Measurements from ENCODE around the gene SSPN.

The SSPN gene

GRCh38 chr12:26212396-26212795, 17.0 kb downstream of the SSPN start:
- no peak overlapping the region for H3K4me3 ChIP-seq (ENCODE audit: low read length)
- DNase-seq (ENCODE audit: low read depth) = no peak
- no peak for TF ChIP-seq CTCF (conservative IDR thresholded peaks at IDR 0.05; ENCODE audit: low read length)

DNA sequence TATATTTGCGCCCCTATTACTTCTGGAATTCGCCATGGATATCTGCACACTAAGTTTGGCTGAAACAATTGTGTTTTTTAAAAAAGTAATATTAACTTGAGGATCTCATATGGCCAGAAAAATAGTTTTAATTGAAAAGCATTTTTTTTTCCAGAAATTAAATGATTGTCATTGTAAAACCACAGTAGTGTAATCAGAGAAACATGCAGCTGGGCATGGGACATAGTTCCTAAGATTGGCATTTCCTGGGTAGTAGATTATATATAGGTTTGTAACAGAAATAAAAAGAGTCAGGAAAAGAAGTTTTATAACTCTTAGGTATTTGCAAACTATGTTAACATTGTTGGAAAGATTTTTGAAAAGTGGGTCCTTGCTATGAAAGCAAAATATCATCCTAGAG, 17.6 kb downstream of the SSPN start:
- no peak for TF ChIP-seq CTCF (conservative IDR thresholded peaks at IDR 0.05; ENCODE audit: low read length)

GRCh38 chr12:26214121-26214520, 18.7 kb downstream of the SSPN start:
- TF ChIP-seq CTCF (conservative IDR thresholded peaks at IDR 0.05; ENCODE audit: low read length) = no peak
- no peak for DNase-seq (ENCODE audit: low read depth)

More for the DNA sequence above, 17.6 kb downstream of the SSPN start:
- no peak overlapping the region for H3K4me3 ChIP-seq (ENCODE audit: low read length)
- no peak for DNase-seq (ENCODE audit: low read depth)

DNA sequence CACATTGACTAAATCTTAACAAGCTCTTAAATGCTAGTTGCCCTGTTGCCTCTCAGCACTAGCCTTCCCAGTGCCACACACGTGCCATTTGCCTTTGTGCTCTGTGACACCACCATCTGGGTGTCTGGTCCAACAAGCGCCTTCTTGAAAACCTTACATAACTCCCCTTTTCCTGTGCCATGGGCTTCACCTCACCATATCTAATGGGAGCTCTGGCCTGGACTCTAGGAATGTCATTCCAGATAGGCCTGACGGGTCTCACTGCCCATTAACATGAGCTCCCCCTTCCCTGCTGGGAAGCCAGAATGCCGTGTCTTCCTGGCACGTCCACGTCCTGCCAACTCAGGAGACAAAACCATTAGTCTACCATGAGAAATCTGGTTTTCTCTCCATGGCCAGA, 24.4 kb downstream of the SSPN start:
- DNase-seq (ENCODE audit: low read depth) = no peak
- TF ChIP-seq CTCF (conservative IDR thresholded peaks at IDR 0.05; ENCODE audit: low read length) = no peak
- no peak overlapping the region for H3K4me3 ChIP-seq (ENCODE audit: low read length)

More at GRCh38 chr12:26214121-26214520, 18.7 kb downstream of the SSPN start:
- no peak overlapping the region for H3K4me3 ChIP-seq (ENCODE audit: low read length)

DNA sequence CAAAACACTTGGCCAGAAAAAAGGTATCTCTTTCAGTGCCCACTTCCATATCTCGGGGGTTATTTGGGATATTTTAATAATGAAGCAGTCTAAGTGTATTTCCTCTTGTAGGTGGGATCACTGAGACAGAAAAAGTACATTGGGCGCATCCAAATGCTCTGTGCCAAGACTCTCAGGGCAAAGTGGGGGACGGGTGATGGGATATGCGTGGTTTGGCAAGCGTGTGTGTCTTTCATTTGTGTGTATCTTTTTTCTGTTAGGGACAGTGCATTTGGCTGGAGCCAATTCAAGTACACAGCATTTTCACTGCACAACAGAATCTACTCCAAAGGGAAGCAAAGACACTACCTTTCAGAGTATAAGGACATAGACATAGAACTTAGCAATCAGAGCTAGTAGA, 29.3 kb downstream of the SSPN start:
- TF ChIP-seq CTCF (conservative IDR thresholded peaks at IDR 0.05; ENCODE audit: low read length) = no peak
- H3K4me3 ChIP-seq (ENCODE audit: low read length) = no peak overlapping the region
- DNase-seq (ENCODE audit: low read depth) = no peak

DNA sequence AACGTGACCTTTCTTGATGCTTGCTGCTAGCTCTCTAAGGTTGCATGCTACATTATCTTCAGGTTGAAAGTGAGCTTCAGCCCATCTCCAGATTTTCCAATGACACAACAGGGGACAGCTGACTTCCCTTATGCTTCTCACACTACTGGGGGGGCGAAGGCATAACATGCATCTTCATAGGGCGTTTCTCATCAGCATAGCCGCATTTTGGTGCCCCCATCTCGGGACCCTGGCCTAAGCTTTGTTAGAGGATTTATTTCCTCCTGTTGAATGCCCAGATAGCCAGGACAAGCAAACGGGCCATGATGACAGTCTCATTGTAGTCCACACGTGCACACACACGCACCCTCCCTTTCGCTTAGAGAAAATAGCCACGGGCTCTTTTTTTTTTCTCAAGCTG, 30.7 kb downstream of the SSPN start:
- no peak for TF ChIP-seq CTCF (conservative IDR thresholded peaks at IDR 0.05; ENCODE audit: low read length)
- H3K4me3 ChIP-seq (ENCODE audit: low read length) = no peak overlapping the region
- no peak for DNase-seq (ENCODE audit: low read depth)

DNA sequence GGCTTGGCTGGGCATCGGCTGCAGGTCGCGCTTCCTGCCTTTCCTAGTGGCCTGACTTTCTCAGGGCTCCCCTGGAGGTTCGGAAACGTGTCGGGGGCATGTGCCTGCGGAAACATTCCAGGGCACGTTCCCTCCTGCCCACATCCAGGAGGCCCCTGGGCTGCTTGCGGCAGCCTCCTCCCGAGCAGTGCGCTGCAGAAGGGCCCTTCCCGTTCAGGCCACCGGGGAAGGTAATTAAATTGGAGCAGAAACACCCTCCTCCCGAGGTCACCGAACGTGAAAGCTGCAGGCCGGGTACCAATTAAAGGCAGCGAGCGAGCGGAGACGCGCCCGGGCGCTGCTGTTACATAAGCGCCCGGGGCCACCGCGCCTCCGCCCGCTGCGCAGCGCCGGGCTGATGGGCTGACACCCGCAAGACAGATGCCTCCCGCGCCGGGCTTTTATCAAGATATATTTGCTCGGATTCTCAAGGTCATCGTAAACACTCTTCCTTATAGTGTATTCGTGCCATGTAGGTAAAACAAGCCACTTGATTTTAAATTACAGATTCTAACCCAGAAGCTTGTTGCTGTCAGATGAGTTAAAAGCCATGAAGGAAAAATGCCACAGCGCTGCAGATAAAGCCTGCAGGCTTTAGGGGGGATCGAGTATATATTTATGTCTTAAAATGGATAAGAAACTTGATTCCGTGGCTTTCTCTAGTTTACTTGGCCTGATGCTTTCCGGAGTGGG, 31.4 kb downstream of the SSPN start:
- peak; percentile 42 for DNase-seq (ENCODE audit: low read depth)

More for the DNA sequence above, 31.4 kb downstream of the SSPN start:
- H3K4me3 ChIP-seq (ENCODE audit: low read length) = peak overlapping the region; percentile 52
- TF ChIP-seq CTCF (conservative IDR thresholded peaks at IDR 0.05; ENCODE audit: low read length) = no peak
